NOMO-1 treated with DMSO at 0.1 percent for 48 hours (cell line): ENCODE data around the gene TFDP1.

ENCODE experiments used
- DNase-seq: peaks from one replicate; lab custom pipeline; 2025; ENCODE audit not compliant: unreplicated experiment; lab: John Stamatoyannopoulos, UW

The TFDP1 gene

GRCh38 chr13:113647351-113648215 lies 63.0 kb downstream of the TFDP1 start:
- no peak for DNase-seq

- no peak for DNase-seq
Measured at GRCh38 chr13:113648216-113648610, 63.7 kb downstream of the TFDP1 start.

- DNase-seq = no peak
Measured at GRCh38 chr13:113649212-113649611, 64.7 kb downstream of the TFDP1 start.

- DNase-seq = no peak
Measured at GRCh38 chr13:113650275-113650674, 65.7 kb downstream of the TFDP1 start.

- DNase-seq = no peak
Measured at GRCh38 chr13:113650731-113651148, 66.2 kb downstream of the TFDP1 start.

GRCh38 chr13:113651511-113652403 lies 67.2 kb downstream of the TFDP1 start:
- DNase-seq = no peak

- DNase-seq = no peak
Measured at GRCh38 chr13:113652404-113653263, 68.1 kb downstream of the TFDP1 start.

- DNase-seq = no peak
Measured at GRCh38 chr13:113653264-113654174, 69.0 kb downstream of the TFDP1 start.

- no peak for DNase-seq
Measured at GRCh38 chr13:113654175-113654560, 69.6 kb downstream of the TFDP1 start.

- DNase-seq = no peak
Measured at GRCh38 chr13:113654591-113655345, 70.2 kb downstream of the TFDP1 start.

- no peak for DNase-seq
Measured at GRCh38 chr13:113655346-113656002, 70.9 kb downstream of the TFDP1 start.

- DNase-seq = no peak
Measured at GRCh38 chr13:113656003-113656588, 71.5 kb downstream of the TFDP1 start.

- no peak for DNase-seq
Measured at GRCh38 chr13:113656831-113657671, 72.5 kb downstream of the TFDP1 start.

GRCh38 chr13:113657851-113658741 lies 73.5 kb downstream of the TFDP1 start, which contains the start of gene ATP4B:
ATP4B (minus strand) TSS chr13:113658198; CDS start chr13:113658144, 54 bp downstream.
- DNase-seq = no peak

- no peak for DNase-seq
Measured at GRCh38 chr13:113658836-113659235, 74.3 kb downstream of the TFDP1 start.

- DNase-seq = no peak
Measured at GRCh38 chr13:113659337-113659736, 74.8 kb downstream of the TFDP1 start.
